Measurements from ENCODE around the gene SMAD7.

The SMAD7 gene

GRCh38 chr18:48897531-48897930, 53.2 kb downstream of the SMAD7 start:
- no peak for TF ChIP-seq CTCF (IDR thresholded peaks at IDR 0.05)
- H3K27ac Mint-ChIP-seq, result peak overlapping the region; percentile 81
- H3K4me1 Mint-ChIP-seq, result peaks cover 34% of the 10 kb centered on the region
- no peak for DNase-seq
- peaks cover 10% of the 10 kb centered on the region for H3K27me3 Mint-ChIP-seq (ENCODE audit: low read depth, poor library complexity)
- no peak overlapping the region for H3K4me3 Mint-ChIP-seq
- peaks cover 7% of the 10 kb centered on the region for H3K9me3 Mint-ChIP-seq
- H3K36me3 Mint-ChIP-seq (ENCODE audit: low read depth), result peaks cover 4% of the 10 kb centered on the region

GRCh38 chr18:48896875-48897511, 53.8 kb downstream of the SMAD7 start:
- H3K36me3 Mint-ChIP-seq (ENCODE audit: low read depth), result peaks cover 4% of the 10 kb centered on the region
- DNase-seq, result no peak
- peaks cover 10% of the 10 kb centered on the region for H3K27me3 Mint-ChIP-seq (ENCODE audit: low read depth, poor library complexity)
- TF ChIP-seq CTCF (IDR thresholded peaks at IDR 0.05), result peak; percentile 21
- peak overlapping the region; percentile 81 for H3K27ac Mint-ChIP-seq
- H3K9me3 Mint-ChIP-seq, result peaks cover 7% of the 10 kb centered on the region
- no peak overlapping the region for H3K4me3 Mint-ChIP-seq
- peaks cover 39% of the 10 kb centered on the region for H3K4me1 Mint-ChIP-seq

- Mint-ChIP-seq H3K4me1 (peaks cover 44% of the 10 kb centered on the region), H3K36me3 (ENCODE audit: low read depth) (peaks cover 4% of the 10 kb centered on the region), H3K4me3 (no peak overlapping the region), H3K27ac (no peak overlapping the region), H3K9me3 (peaks cover 7% of the 10 kb centered on the region), H3K27me3 (ENCODE audit: low read depth, poor library complexity) (peaks cover 10% of the 10 kb centered on the region)
- no peak for DNase-seq
- TF ChIP-seq CTCF (IDR thresholded peaks at IDR 0.05), result no peak
Observed at GRCh38 chr18:48896326-48896874, 54.4 kb downstream of the SMAD7 start.

- peaks cover 57% of the 10 kb centered on the region for H3K4me1 Mint-ChIP-seq
- DNase-seq, result no peak
- peaks cover 5% of the 10 kb centered on the region for H3K27me3 Mint-ChIP-seq (ENCODE audit: low read depth, poor library complexity)
- peaks cover 6% of the 10 kb centered on the region for H3K9me3 Mint-ChIP-seq
- no peak overlapping the region for H3K27ac Mint-ChIP-seq
- TF ChIP-seq CTCF (IDR thresholded peaks at IDR 0.05), result no peak
- H3K36me3 Mint-ChIP-seq (ENCODE audit: low read depth), result peaks cover 4% of the 10 kb centered on the region
- H3K4me3 Mint-ChIP-seq, result no peak overlapping the region
Observed at GRCh38 chr18:48894799-48895346, 55.9 kb downstream of the SMAD7 start.

- Mint-ChIP-seq H3K27me3 (ENCODE audit: low read depth, poor library complexity) (no peaks in the 10 kb centered on the region), H3K27ac (peak overlapping the region; percentile 68), H3K4me3 (no peak overlapping the region), H3K4me1 (peaks cover 66% of the 10 kb centered on the region), H3K36me3 (ENCODE audit: low read depth) (no peaks in the 10 kb centered on the region), H3K9me3 (no peaks in the 10 kb centered on the region)
- TF ChIP-seq CTCF (IDR thresholded peaks at IDR 0.05), result no peak
- no peak for DNase-seq
Observed at GRCh38 chr18:48893608-48894600, 56.9 kb downstream of the SMAD7 start.
